ENCODE data around the gene NCOR1. TPM values are rescaled to one million over a fixed set of nuclear protein-coding genes. Genes with fewer than 3 reads are reported as not detected.
"Not testable (repeated sequence)": the region's sequence is repeated elsewhere in the genome, so short reads cannot be mapped to it uniquely, and the experiment has no call there.

NCOR1 gene
- total RNA-seq, 1 donor from 2014 or later = 137 TPM

DNA sequence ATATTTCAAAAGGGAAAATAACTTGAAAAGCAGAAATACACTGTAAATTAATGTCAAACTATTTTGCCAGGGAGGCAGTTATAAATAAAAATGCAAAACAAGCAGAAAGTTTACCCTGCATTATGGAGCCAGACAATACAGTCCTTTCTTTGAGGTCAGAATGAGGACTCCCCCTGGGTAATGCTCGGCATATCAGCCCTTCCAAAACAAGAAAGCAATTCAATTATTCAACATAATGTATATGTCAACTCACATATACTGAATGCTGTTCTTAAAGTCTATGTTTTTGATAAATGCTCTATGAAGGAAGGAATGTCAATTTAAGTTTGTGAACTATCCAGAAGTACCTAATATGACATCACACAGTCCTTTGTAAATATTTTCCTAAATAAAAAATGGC, 143.3 kb downstream of the NCOR1 start:
- H3K27ac ChIP-seq = no peak overlapping the region
- intact Hi-C loops (cut with DNase I) = no loop called here
- TF ChIP-seq, protein P1, sequence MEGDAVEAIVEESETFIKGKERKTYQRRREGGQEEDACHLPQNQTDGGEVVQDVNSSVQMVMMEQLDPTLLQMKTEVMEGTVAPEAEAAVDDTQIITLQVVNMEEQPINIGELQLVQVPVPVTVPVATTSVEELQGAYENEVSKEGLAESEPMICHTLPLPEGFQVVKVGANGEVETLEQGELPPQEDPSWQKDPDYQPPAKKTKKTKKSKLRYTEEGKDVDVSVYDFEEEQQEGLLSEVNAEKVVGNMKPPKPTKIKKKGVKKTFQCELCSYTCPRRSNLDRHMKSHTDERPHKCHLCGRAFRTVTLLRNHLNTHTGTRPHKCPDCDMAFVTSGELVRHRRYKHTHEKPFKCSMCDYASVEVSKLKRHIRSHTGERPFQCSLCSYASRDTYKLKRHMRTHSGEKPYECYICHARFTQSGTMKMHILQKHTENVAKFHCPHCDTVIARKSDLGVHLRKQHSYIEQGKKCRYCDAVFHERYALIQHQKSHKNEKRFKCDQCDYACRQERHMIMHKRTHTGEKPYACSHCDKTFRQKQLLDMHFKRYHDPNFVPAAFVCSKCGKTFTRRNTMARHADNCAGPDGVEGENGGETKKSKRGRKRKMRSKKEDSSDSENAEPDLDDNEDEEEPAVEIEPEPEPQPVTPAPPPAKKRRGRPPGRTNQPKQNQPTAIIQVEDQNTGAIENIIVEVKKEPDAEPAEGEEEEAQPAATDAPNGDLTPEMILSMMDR (IDR thresholded peaks at IDR 0.05) = no peak
- H3K4me3 ChIP-seq = no peak overlapping the region
- no peak for ATAC-seq
- no peaks in the 10 kb centered on the region for H3K27me3 ChIP-seq (ENCODE audit: low read depth)
- no peaks in the 10 kb centered on the region for H3K4me1 ChIP-seq
- no peaks in the 10 kb centered on the region for H3K9me3 ChIP-seq
- H3K36me3 ChIP-seq = peaks cover 99% of the 10 kb centered on the region
- DNase-seq = no peak

DNA sequence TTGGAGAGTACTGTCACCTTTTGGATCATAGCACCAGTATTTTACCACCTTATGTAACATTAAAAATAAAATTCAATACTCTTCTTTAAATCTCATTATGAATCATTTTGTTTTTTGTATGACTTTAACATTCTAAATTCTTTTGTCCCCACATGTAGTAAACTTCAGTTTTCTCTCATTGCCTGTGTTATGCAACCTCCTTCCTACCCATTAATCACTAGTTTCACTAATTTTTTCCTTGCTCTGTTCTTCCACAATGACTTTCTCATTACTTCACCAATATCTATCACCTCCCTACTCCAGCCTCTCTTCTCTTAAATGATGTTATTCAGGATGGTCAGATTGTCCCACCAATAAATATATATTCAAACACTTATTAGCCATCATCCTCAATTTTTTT, 147.0 kb downstream of the NCOR1 start:
- intact Hi-C loops (cut with DNase I) = no loop called here
- TF ChIP-seq, protein P1 (IDR thresholded peaks at IDR 0.05) = no peak
- no peaks in the 10 kb centered on the region for H3K27me3 ChIP-seq (ENCODE audit: low read depth)
- DNase-seq (no peak), ATAC-seq (no peak)
- no peaks in the 10 kb centered on the region for H3K4me1 ChIP-seq
- H3K27ac ChIP-seq = no peak overlapping the region
- H3K36me3 ChIP-seq = peaks cover 99% of the 10 kb centered on the region
- H3K9me3 ChIP-seq = no peaks in the 10 kb centered on the region
- H3K4me3 ChIP-seq = no peak overlapping the region

DNA sequence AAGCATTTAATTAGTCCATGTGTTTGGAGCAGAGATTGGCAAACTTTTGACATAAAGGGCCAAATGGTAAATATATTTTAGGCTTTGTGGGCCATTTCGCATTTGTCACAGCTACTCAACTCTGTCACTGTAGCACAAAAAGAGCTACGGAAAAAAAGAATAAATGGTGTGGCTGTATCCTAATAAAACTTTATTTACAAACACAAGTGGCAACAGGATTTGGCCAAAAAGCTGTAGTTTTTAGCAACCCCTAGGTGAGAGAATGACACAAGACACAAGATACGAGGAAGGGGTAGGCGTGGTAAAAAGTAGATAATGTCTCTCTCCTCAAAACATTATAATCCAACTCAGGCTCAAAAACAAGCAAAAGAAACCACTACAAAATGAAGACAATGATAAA, 149.2 kb downstream of the NCOR1 start:
- H3K36me3 ChIP-seq = peaks cover 99% of the 10 kb centered on the region
- DNase-seq = no peak
- no peak for ATAC-seq
- no peaks in the 10 kb centered on the region for H3K9me3 ChIP-seq
- intact Hi-C loops (cut with DNase I) = no loop called here
- no peak overlapping the region for H3K4me3 ChIP-seq
- H3K4me1 ChIP-seq = no peaks in the 10 kb centered on the region
- TF ChIP-seq, protein P1 (IDR thresholded peaks at IDR 0.05) = no peak
- no peaks in the 10 kb centered on the region for H3K27me3 ChIP-seq (ENCODE audit: low read depth)
- H3K27ac ChIP-seq = no peak overlapping the region

DNA sequence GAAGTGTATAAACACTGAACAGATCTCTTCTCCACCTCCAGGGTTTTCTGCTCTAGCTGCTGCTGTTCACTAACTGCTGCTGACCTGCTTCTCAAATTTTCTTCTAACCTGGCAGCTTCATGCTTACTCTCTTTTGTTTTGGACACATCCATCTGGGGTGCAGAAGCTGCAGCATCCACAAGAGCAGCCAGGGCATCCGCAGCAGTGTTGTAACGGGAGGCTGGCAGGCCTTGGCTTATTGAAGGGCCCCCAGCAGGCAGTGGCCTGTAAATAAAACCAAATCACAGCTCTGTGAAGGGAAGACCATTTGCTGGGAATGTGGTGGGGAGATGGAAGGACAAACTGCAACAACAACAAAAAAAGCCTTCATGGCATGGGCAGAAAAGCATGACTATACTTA, 153.7 kb downstream of the NCOR1 start:
- intact Hi-C loops (cut with DNase I) = no loop called here
- no peaks in the 10 kb centered on the region for H3K27me3 ChIP-seq (ENCODE audit: low read depth)
- no peak overlapping the region for H3K4me3 ChIP-seq
- TF ChIP-seq, protein P1 (IDR thresholded peaks at IDR 0.05) = no peak
- no peaks in the 10 kb centered on the region for H3K9me3 ChIP-seq
- H3K36me3 ChIP-seq = peaks cover 100% of the 10 kb centered on the region
- no peaks in the 10 kb centered on the region for H3K4me1 ChIP-seq
- ATAC-seq (no peak), DNase-seq (no peak)
- H3K27ac ChIP-seq = no peak overlapping the region

DNA sequence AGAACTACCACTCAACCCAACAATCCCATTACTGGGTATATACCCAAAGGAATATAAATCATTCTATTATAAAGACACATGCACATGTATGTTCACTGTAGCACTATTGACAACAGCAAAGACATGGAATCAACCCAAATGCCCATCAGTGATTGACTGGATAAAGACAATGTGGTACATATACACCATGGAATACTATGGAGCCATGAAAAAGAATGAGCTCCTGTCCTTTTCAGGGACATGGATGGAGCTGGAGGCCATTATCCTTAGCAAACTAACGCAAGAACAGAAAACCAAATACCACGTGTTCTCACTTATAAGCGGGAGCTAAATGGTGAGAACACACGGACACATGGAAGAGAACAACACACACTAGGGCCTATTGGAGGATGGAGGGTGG, 160.2 kb downstream of the NCOR1 start:
- H3K27ac ChIP-seq; H3K4me3 ChIP-seq; ATAC-seq; intact Hi-C loops (cut with DNase I); H3K9me3 ChIP-seq; DNase-seq; H3K27me3 ChIP-seq (ENCODE audit: low read depth); H3K4me1 ChIP-seq: not testable (repeated sequence)
- peaks cover 91% of the 10 kb centered on the region for H3K36me3 ChIP-seq

DNA sequence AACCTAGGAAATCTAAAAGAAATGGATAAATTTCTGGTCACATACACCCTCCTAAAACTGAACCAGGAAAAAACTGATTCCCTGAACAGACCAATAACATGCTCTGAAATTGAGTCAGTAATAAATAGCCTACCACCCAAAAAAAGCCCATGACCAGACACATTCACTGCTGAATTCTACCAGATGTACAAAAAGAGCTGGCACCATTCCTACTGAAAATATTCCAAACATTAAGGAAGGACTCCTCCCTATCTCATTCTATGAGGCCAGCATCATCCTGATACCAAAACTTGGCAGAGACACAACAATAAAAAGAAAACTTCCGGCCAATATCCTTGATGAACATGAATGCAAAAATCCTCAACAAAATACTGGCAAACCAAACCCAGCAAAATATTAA, 162.8 kb downstream of the NCOR1 start:
- H3K4me3 ChIP-seq = no peak overlapping the region
- H3K27ac ChIP-seq = no peak overlapping the region
- H3K4me1 ChIP-seq = peaks cover 10% of the 10 kb centered on the region
- H3K36me3 ChIP-seq = peaks cover 81% of the 10 kb centered on the region
- TF ChIP-seq, protein P1 (IDR thresholded peaks at IDR 0.05) = no peak
- no peaks in the 10 kb centered on the region for H3K27me3 ChIP-seq (ENCODE audit: low read depth)
- H3K9me3 ChIP-seq = no peaks in the 10 kb centered on the region
- ATAC-seq (no peak), DNase-seq (no peak)
- intact Hi-C loops (cut with DNase I) = no loop called here
